K562 (cell line): ENCODE results near the gene ASB7. TPM values are rescaled to one million over a fixed set of nuclear protein-coding genes. Genes with fewer than 3 reads are reported as not detected.

ENCODE experiments used
- CBX2 ChIP-seq: fragments of 200-600 bp; sonication (generic); IDR thresholded peaks from one replicate; pipeline ENCODE4 v1.6.1; 2012; ENCODE audit warnings: mild to moderate bottlenecking, low read length, inconsistent platforms; ENCODE audit not compliant: insufficient read depth, poor library complexity, severe bottlenecking
- CHD4 ChIP-seq: fragments of 200-600 bp; sonication (generic); IDR thresholded peaks from 3 replicates; pipeline ENCODE4 v1.6.1; 2012; ENCODE audit warnings: low read depth, mild to moderate bottlenecking, mixed read lengths, low read length, inconsistent platforms; ENCODE audit not compliant: insufficient read depth, insufficient replicate concordance, poor library complexity, severe bottlenecking
- CSDE1 ChIP-seq, 2 experiments: fragments of 450-650 bp; IDR thresholded peaks; 2 replicates each; pipeline ENCODE4 v1.6.1; 2016; ENCODE audit warnings: mild to moderate bottlenecking in 1 of 2
- GMEB1 ChIP-seq: fragments of 250-450 bp; sonication (Bioruptor Pico); IDR thresholded peaks from 2 replicates; pipeline ENCODE4 v1.4.0; 2020; ENCODE audit warnings: mild to moderate bottlenecking
- GTF2F1 ChIP-seq: IDR thresholded peaks from 2 replicates; pipeline ENCODE4 v1.6.1; 2011; ENCODE audit warnings: low read depth, low read length, improper control_type of control experiment
- MEF2D ChIP-seq: conservative IDR thresholded peaks from 2 replicates; pipeline ENCODE4 v1.6.1; 2016; ENCODE audit warnings: low read depth, missing genetic modification characterization, missing compliant biosample characterization
- MXD1 ChIP-seq: fragments of 250-450 bp; sonication (Bioruptor Pico); IDR thresholded peaks from 2 replicates; pipeline ENCODE4 v1.8.0; 2021; ENCODE audit warnings: borderline replicate concordance, mild to moderate bottlenecking, moderate library complexity; ENCODE audit not compliant: poor library complexity, severe bottlenecking
- PURB ChIP-seq: sonication (generic); formaldehyde crosslinking; IDR thresholded peaks from 2 replicates; pipeline ENCODE4 v1.9.0; 2021; ENCODE audit warnings: low read depth, mild to moderate bottlenecking, missing genetic modification reagents
- RREB1 ChIP-seq: fragments of 250-450 bp; sonication (Bioruptor Pico); IDR thresholded peaks from 2 replicates; pipeline ENCODE4 v1.4.0; 2020
- RUNX1 ChIP-seq: sonication (generic); IDR thresholded peaks from 2 replicates; pipeline ENCODE4 v1.6.1; 2016; ENCODE audit warnings: antibody characterized with exemption, low read depth
- SMC3 ChIP-seq: conservative IDR thresholded peaks from 2 replicates; pipeline ENCODE4 v1.6.1; 2011; ENCODE audit warnings: low read depth, low read length, improper control_type of control experiment; ENCODE audit not compliant: insufficient read depth
- TAF9B ChIP-seq: fragments of 450-650 bp; IDR thresholded peaks from 2 replicates; pipeline ENCODE4 v1.6.1; 2018; ENCODE audit warnings: mild to moderate bottlenecking; ENCODE audit not compliant: partially characterized antibody
- U2AF1 ChIP-seq: fragments of 200-400 bp; formaldehyde crosslinking; optimal IDR thresholded peaks from 2 replicates; pipeline ENCODE3; 2017; ENCODE audit warnings: mild to moderate bottlenecking, low read depth, low read length, moderate library complexity
- VEZF1 ChIP-seq: fragments of 200-800 bp; sonication (Bioruptor generic); IDR thresholded peaks from 2 replicates; pipeline ENCODE4 v1.6.1; 2017; ENCODE audit warnings: missing genetic modification characterization, missing compliant biosample characterization
- ZBTB8A ChIP-seq: fragments of 450-650 bp; IDR thresholded peaks from 2 replicates; pipeline ENCODE4 v1.6.1; 2018; ENCODE audit warnings: mild to moderate bottlenecking, moderate library complexity; ENCODE audit not compliant: partially characterized antibody
- ZNF449 ChIP-seq: fragments of 250-450 bp; sonication (Bioruptor Pico); IDR thresholded peaks from 2 replicates; pipeline ENCODE4 v1.8.0; 2022; ENCODE audit warnings: moderate library complexity, mild to moderate bottlenecking, inconsistent platforms
- ZNF561 ChIP-seq: fragments of 450-650 bp; formaldehyde crosslinking; conservative IDR thresholded peaks from 2 replicates; pipeline ENCODE4 v1.4.0; 2020; ENCODE audit warnings: mild to moderate bottlenecking, moderate library complexity
- polyA plus RNA-seq, 8 experiments: library from polyadenylated mRNA; depleted of rRNA in 4 of 8; stranded (reverse) in 5 of 8; unstranded in 3 of 8; fragments of >200 nt; fragmentation: Nextera tagmentation in 2 of 8; fragmentation: Illumina TruSeq in 1 of 8; extraction: Ambion mirVana in 2 of 8; extraction: Trizol in 1 of 8; gene quantifications; 2 replicates each; pipeline versions ENCODE4 v1.2.1 to v1.2.3, GENCODE V29; 2011 to 2014; ENCODE audit warnings: inconsistent platforms in 1 of 8, missing spikeins in 1 of 8
- total RNA-seq, 7 experiments: library from RNA; depleted of rRNA in 6 of 7; stranded (reverse); fragments of >200 nt in 6 of 7; fragmentation: Illumina TruSeq in 2 of 7; extraction: Trizol in 2 of 7; gene quantifications; 2 replicates each; pipeline versions ENCODE4 v1.2.1 to v1.2.3, GENCODE V29; 2011 to 2021; ENCODE audit warnings: low replicate concordance in 1 of 7

ASB7 gene
- total and polyA plus RNA-seq, 9 of the 15 experiments (the other 6 are each of a cell fraction or from before 2014, with no cell fraction given), result 1.8 to 10.1 (median 6.8) TPM

- TF ChIP-seq RREB1 (no peak), ZBTB8A (no peak), ZNF561 (CRISPR knock-in tag) (no peak), CHD4 (no peak), TAF9B (peak; percentile 24), MXD1 (CRISPR knock-in tag) (no peak), PURB (no peak), VEZF1 (CRISPR knock-in tag) (no peak), CSDE1 (IDR thresholded peaks at IDR 0.05) (no peak), ZNF449 (CRISPR knock-in tag) (no peak), CBX2 (no peak), RUNX1 (no peak), SMC3 (no peak), GMEB1 (CRISPR knock-in tag) (no peak), U2AF1 (no peak), GTF2F1 (no peak), MEF2D (no peak)
Measured at GRCh38 chr15:100596792-100597191, 5.6 kb upstream of the ASB7 start (continued).
